Right lobe of liver (tissue), 4 donors: Measurements from ENCODE around the gene FAM3B.

ENCODE experiments used
- POLR2A ChIP-seq: fragments of 450-650 bp; IDR thresholded peaks from one replicate; pipeline ENCODE4 v1.6.1; 2017; ENCODE audit warnings: antibody characterized with exemption, mild to moderate bottlenecking
- TF ChIP-seq, protein P1 (sequence below), 4 donors: fragments of 200-600 bp in 3 of 4; fragments of 450-650 bp in 1 of 4; IDR thresholded peaks; one replicate each; pipeline versions ENCODE4 v1.5.1 to v1.8.0; 2016 to 2022; ENCODE audit warnings: antibody characterized with exemption in 4 of 4, mild to moderate bottlenecking in 2 of 4
- donor health status: DM: no; HTN: no; CAD: no.
- donor health status: DM: no; HTN: no; CAD: no.
- donor health status: DM: no; HTN: yes; CAD: no.

DNA sequence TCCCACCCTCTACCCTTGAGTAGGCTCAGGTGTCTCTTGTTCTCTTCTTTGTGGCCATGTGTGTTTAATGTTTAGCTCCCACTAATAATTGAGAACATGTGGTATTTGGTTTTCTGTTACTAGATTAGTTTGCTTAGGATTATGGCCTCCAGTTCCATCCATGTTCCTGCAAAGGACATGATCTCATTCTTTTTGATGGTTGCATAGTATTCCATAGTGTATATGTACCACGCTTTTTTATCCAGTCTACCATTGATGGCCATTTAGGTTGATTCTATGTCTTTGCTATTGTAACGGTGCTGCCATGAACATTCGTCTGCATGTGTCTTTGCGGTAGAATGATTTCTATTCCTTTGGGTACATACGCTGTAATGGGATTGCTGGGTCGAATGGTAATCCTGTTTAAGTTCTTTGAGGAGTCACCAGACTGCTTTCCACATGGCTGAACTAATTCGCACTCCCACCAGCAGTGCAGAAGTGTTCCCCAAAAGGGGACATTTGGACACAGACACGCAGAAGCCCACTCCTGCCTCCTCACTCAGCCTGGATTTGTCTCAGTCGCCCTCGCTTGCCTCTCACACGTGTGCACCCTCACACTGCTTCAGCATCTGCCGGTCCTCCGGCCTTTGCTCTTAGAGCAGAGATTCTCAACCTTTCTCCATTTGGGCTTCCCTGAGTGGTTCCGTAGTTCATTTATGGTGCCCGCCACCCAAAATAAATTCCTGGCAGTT, 48.9 kb downstream of the FAM3B start:
- TF ChIP-seq POLR2A, result no peak
- TF ChIP-seq, protein P1, sequence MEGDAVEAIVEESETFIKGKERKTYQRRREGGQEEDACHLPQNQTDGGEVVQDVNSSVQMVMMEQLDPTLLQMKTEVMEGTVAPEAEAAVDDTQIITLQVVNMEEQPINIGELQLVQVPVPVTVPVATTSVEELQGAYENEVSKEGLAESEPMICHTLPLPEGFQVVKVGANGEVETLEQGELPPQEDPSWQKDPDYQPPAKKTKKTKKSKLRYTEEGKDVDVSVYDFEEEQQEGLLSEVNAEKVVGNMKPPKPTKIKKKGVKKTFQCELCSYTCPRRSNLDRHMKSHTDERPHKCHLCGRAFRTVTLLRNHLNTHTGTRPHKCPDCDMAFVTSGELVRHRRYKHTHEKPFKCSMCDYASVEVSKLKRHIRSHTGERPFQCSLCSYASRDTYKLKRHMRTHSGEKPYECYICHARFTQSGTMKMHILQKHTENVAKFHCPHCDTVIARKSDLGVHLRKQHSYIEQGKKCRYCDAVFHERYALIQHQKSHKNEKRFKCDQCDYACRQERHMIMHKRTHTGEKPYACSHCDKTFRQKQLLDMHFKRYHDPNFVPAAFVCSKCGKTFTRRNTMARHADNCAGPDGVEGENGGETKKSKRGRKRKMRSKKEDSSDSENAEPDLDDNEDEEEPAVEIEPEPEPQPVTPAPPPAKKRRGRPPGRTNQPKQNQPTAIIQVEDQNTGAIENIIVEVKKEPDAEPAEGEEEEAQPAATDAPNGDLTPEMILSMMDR (IDR thresholded peaks at IDR 0.05), result no peak
